ENCODE data around the gene PDZRN3. TPM values are rescaled to one million over a fixed set of nuclear protein-coding genes. Genes with fewer than 3 reads are reported as not detected.
A peak's percentile ranks its signal among the peaks of the same experiment; 100 is the strongest.

The PDZRN3 gene
- total and polyA plus RNA-seq, 2 donors from 2014 or later, result 9.5 to 13.2 TPM

- H3K4me3 ChIP-seq (ENCODE audit: low read length in 3 of 3), result no peak overlapping the region
- DNase-seq, result peak; percentile 56 to 89 (median 66)
- intact Hi-C loops (cut with DNase I), result loop anchor here (10.0 kb wide), 1 partner anchor 336 kb away; no protein-coding TSS in a partner anchor
- no peaks in the 10 kb centered on the region for H3K27me3 ChIP-seq (ENCODE audit: control insufficient read depth, insufficient read depth, low read length)
- H3K36me3 ChIP-seq (ENCODE audit: control insufficient read depth in 2 of 3, insufficient read depth in 3 of 3, low read length in 3 of 3), result no peaks in the 10 kb centered on the region
- H3K27ac ChIP-seq (ENCODE audit: low read depth in 2 of 2, low read length in 2 of 2), result no peak overlapping the region
- TF ChIP-seq CTCF (IDR thresholded peaks at IDR 0.05; ENCODE audit: borderline replicate concordance, extremely low read depth, insufficient read depth), result peak; percentile 65
- no peaks in the 10 kb centered on the region for H3K9me3 ChIP-seq (ENCODE audit: control insufficient read depth in 2 of 3, insufficient read depth in 1 of 3, low read length in 3 of 3)
- no peak overlapping the region for H3K9ac ChIP-seq (ENCODE audit: low read length in 3 of 3)
- FAIRE-seq, result peak; percentile 75
- H3K4me1 ChIP-seq (ENCODE audit: control insufficient read depth in 2 of 3, insufficient read depth in 2 of 3, low read depth in 1 of 3, low read length in 3 of 3), result peaks cover 0 to 21% (median 2%) of the 10 kb centered on the region in 3 donors
These were observed 116.3 kb downstream of the PDZRN3 start for GRCh38 chr3:73508330-73508954.

GRCh38 chr3:73504852-73505251 lies 119.9 kb downstream of the PDZRN3 start:
- intact Hi-C loops (cut with DNase I), result loop anchor here (10.0 kb wide), 1 partner anchor 340 kb away; no protein-coding TSS in a partner anchor
- Histone ChIP-seq H3K4me1 (ENCODE audit: control insufficient read depth in 2 of 3, insufficient read depth in 2 of 3, low read depth in 1 of 3, low read length in 3 of 3) (peaks cover 0 to 13% (median 2%) of the 10 kb centered on the region in 3 donors), H3K36me3 (ENCODE audit: control insufficient read depth in 2 of 3, insufficient read depth in 3 of 3, low read length in 3 of 3) (no peaks in the 10 kb centered on the region), H3K9me3 (ENCODE audit: control insufficient read depth in 2 of 3, insufficient read depth in 1 of 3, low read length in 3 of 3) (no peaks in the 10 kb centered on the region), H3K27ac (ENCODE audit: low read depth in 2 of 2, low read length in 2 of 2) (no peak overlapping the region), H3K9ac (ENCODE audit: low read length in 3 of 3) (no peak overlapping the region), H3K4me3 (ENCODE audit: low read length in 3 of 3) (no peak overlapping the region), H3K27me3 (ENCODE audit: control insufficient read depth, insufficient read depth, low read length) (no peaks in the 10 kb centered on the region)
- no peak for TF ChIP-seq CTCF (IDR thresholded peaks at IDR 0.05; ENCODE audit: borderline replicate concordance, extremely low read depth, insufficient read depth)
- DNase-seq, result no peak
- no peak for FAIRE-seq

GRCh38 chr3:73504239-73504638 lies 120.5 kb downstream of the PDZRN3 start:
- Histone ChIP-seq H3K36me3 (ENCODE audit: control insufficient read depth in 2 of 3, insufficient read depth in 3 of 3, low read length in 3 of 3) (no peaks in the 10 kb centered on the region), H3K27me3 (ENCODE audit: control insufficient read depth, insufficient read depth, low read length) (no peaks in the 10 kb centered on the region), H3K9ac (ENCODE audit: low read length in 3 of 3) (no peak overlapping the region), H3K27ac (ENCODE audit: low read depth in 2 of 2, low read length in 2 of 2) (no peak overlapping the region), H3K4me1 (ENCODE audit: control insufficient read depth in 2 of 3, insufficient read depth in 2 of 3, low read depth in 1 of 3, low read length in 3 of 3) (peaks cover 0 to 8% (median 2%) of the 10 kb centered on the region in 3 donors), H3K4me3 (ENCODE audit: low read length in 3 of 3) (no peak overlapping the region), H3K9me3 (ENCODE audit: control insufficient read depth in 2 of 3, insufficient read depth in 1 of 3, low read length in 3 of 3) (no peaks in the 10 kb centered on the region)
- intact Hi-C loops (cut with DNase I), result loop anchor here (10.0 kb wide), 1 partner anchor 341 kb away; no protein-coding TSS in a partner anchor
- FAIRE-seq (no peak), DNase-seq (peak in 2 of 5 donors; percentile 17 to 31)
- TF ChIP-seq CTCF (IDR thresholded peaks at IDR 0.05; ENCODE audit: borderline replicate concordance, extremely low read depth, insufficient read depth), result no peak
